GM19239 (cell line): Measurements from ENCODE around the gene KIF16B.
"Not testable (repeated sequence)": the region's sequence is repeated elsewhere in the genome, so short reads cannot be mapped to it uniquely, and the experiment has no call there.

ENCODE experiments used
- DNase-seq: peaks from one replicate; pipeline ENCODE4 v3.0.0; 2011; ENCODE audit warnings: low spot score; ENCODE audit not compliant: insufficient read length
- FAIRE-seq: peaks from 2 replicates; lab custom pipeline; 2011; peaks lifted over from hg19 to GRCh38; lab: Jason Lieb, UNC

KIF16B gene

DNA sequence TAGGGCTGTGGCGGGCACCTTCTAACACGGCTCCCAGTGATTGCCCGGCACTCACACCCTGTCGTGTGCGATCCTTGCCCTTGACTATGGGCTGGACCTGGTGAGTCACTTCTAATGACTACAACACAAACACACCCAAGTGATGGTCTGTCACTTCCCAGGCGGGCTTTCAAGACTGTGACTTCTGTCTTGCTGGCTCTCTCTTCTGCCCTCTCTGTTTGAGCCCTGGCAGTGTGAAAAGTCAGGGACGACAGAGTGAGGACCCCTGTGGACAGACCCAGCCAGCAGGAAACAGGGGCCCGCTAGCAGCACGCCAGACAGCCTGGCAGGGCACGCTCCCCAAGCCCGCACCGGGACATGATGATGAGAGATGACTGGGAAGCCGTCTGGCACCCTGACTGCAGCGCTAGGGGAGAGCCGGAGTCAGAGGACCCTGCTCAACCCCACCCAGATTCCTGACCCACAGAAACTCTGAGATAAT is 43.0 kb downstream of the KIF16B start:
- no peak for DNase-seq
- no peak for FAIRE-seq

DNA sequence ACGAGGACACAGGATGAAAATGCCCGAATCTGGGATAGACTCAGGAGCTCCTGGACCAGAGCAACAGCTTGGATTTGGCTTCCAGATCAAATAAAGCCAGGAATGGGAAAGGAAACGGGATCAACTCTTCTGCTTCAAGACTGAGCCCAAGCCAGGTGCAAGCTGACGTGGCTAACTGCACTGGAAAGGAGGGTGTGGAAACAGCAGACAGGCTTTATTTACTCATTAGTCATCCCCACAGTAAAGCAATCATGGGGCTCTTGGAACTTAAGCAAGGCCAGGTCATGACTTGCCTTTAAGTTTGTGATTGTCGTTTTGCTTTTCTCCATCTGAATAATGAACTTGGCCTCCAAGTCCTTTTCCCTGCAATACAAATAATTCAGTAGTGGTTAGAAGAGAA is 45.2 kb downstream of the KIF16B start:
- no peak for FAIRE-seq
- no peak for DNase-seq

DNA sequence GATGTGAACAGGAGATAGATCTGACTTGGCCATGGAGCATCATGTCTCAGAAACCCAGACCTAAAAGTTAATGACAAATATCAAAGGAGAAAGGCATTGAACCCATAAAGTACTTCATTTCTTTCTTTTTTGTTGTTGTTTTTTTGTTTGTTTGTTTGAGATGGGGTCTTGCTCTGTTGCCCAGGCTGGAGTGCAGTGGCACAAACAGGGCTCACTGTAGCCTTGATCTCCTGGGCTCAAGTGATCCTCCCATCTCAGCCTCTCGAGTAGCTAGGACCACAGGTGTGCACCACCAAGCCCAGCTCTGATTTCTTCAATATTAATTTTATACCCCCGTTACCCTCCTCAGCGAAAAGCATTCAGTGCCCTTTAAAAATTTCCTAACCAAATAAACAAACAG is 45.8 kb downstream of the KIF16B start:
- no peak for DNase-seq
- no peak for FAIRE-seq

DNA sequence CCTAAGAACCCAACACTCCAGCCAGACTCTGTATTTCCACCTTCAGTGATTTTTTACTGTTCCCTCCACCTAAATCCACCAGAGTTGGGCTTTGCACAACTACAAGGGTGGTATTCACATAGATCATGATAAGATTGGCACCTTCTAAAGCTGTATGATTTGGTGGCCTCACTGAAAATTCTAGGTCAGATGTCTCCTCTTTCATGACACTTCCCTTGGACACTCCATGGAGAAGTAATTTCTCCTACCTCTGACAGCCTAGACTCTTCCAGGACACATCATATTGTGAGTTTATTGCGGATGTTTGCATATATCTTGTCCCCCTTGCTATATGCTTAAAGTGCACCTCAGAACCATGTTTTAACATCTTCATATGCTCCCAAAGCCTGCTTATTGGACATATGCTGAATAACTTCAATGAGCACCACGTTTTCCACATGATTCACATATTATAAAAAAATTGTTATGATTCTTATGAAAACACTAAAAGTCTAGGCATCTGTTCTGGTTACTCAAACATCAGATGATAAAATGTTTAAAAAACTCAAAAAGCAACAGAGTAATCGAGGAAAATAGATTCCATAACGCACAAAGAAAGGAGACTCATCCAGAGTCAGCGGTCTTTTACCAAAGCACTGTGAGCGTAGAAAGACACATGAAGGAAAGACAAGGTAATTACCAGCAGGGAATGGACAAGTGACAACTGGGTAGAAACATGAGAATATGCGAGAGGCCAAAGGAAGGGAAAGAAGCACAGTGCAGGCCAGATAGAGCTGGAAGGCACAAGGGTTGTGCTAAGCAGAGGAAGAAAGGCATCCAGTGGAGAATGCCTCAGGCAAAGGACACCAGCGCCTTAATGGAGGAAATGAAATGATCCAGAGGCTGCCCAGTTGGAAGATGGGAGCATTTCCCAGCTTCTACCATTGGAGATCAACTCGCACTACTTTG is 46.5 kb downstream of the KIF16B start:
- no peak for FAIRE-seq

DNA sequence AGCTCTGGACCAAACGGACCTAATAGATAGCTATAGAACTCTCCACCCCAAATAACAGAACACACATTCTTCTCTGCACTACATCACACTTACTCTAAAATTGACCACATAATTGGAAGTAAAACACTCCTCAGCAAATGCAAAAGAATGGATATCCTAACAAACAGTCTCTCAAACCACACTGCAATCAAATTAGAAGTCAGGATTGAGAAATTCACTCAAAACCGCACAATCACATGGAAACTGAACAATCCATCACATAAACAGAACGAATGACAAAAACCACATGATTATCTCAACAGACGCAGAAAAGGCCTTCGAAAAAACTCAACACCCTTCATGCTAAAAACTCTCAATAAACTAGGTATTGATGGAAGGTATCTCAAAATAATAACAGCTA is 50.6 kb downstream of the KIF16B start:
- not testable (repeated sequence) for DNase-seq, FAIRE-seq

More for the DNA sequence above, 46.5 kb downstream of the KIF16B start:
- no peak for DNase-seq

DNA sequence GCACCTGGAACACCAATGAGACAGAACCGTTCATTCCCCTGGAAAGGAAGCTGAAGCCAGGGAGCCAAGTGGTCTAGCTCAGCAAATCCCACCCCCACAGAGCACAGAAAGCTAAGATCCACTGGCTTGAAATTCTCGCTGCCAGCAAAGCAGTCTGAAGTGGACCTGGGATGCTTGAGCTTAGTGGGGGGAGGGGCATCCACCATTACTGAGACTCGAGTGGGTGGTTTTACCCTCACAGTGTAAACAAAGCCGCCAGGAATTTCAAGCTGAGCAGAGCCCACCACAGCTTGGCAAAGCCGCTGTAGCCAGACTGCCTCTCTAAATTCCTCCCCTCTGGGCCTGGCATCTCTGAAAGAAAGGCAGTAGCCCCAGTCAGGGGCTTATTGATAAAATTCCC is 53.1 kb downstream of the KIF16B start:
- no peak for FAIRE-seq
- no peak for DNase-seq

DNA sequence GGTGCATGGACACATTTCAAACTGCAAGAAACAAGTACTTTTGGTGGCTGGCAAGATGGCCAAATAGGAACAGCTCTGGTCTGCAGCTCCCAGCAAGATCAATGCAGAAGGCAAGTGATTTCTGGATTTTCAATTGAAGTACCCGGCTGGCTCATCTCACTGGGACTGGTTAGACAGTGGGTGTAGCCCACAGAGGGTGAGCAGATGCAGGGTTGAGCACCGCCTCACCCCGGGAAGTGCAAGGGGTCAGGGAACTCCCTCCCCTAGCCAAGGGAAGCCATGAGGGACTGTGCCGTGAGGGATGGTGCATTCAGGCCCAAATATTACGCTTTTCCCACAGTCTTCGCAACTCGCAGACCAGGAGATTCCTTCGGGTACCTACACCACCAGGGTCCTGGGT is 53.6 kb downstream of the KIF16B start:
- FAIRE-seq, DNase-seq: not testable (repeated sequence)

DNA sequence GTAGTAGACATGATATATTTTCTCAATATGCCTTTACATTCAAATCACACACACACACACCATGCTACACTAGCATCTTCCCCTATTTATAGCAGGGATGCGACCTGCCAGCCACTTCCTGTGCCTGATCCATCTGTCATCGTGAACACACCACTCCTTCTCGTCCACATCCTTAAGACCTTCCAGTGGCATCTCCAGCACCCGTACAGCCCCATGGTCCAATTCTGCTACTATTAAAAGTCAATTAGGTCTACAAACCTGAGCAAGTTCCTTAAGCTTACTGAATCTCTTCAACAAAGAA is 54.5 kb downstream of the KIF16B start:
- FAIRE-seq: no peak

DNA sequence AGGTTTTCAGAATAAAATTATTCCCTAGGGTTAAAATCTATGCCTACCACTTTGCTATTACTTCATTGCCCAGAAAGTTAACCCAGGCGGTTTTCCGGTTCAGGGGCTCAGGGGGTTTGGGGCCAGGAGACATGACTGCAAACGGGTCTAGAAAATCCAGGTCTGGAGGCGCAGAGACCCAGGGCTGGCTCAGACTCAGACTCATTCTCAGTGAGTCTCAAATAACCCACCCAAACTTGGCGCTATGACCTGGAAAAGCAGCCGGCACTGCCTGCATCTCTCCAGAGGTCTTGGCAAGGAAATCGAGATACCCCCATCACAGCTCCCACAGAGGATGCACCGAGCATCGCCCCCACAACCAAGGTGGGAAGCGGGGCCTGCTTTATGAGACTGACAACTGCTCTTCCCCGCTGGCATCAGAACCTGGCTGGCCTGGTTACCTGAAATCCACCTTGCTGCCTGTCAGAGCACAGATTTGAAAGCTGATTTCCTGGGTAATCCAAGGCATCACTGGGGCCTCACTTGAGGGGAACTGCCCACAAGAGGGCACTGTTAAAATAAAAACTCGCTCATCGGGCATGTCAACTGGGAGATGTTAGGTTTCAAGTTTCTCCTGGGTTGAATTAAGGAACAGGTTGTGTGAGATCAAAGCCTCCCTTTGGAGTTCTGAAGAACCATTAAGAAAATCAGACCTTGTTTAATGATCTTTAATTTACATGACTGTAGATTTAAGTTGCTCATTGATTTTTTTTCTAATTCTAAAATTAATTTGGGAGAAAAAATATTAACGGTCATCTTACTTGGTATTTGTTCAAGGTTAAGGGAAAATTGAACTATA is 55.1 kb downstream of the KIF16B start:
- DNase-seq: peak; percentile 18
- peak; percentile 37 for FAIRE-seq

More for the DNA sequence above, 54.5 kb downstream of the KIF16B start:
- no peak for DNase-seq

DNA sequence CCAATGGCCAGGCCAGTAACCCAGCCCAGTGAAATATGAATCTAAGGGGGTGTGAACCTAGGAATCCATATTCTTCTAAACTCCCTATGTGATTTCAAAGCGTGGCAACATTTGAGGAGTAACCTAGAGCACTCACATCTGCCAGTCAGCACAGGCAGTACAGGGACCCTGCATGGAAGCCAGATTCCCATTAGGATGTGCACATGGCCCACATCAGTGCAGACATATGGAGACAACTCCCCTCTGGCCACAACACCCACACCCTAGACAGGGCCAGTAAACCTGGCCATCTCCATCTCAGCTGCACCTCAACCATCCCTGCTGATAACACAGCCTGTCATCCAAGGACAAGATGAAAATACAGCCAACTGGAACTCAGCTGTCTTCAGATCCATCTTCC is 56.5 kb downstream of the KIF16B start:
- FAIRE-seq (no peak), DNase-seq (no peak)

DNA sequence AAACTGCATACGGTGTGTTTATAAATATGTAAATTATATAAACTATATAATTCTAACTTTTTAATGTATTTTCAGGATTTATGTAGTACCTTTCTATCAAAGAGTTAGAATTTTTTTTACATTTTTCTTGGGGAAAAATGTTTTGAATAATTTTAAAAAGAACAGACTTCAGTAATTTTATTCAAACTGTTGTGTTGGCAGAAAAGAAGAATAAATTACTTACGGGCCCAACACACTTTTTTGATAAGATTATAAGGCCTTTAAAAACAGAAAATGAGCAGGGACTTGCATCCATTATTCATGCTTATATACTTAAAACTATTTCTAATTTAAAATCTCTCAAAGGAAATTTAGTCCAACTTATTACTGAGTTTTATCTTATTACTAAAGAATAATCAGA is 58.2 kb downstream of the KIF16B start:
- FAIRE-seq (no peak), DNase-seq (no peak)

DNA sequence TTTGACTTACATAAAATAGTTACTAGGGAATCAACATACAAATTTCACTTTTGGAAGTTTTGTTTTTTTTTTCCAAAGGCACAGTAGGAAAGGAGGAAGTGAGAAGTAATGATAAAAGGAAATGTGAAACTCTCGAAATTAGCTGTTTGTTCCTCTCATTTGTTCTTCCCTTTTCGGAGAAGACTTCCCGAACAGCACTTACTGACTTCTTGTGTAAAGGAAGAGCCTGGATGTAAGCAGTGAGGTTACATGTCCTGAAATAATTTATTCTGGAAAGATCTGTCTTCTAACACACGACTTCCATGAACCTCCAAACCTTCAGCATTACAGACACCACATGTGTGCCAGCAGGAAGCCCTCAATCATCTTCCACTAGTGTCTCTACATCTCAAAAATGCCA is 59.1 kb downstream of the KIF16B start:
- DNase-seq (no peak), FAIRE-seq (no peak)

DNA sequence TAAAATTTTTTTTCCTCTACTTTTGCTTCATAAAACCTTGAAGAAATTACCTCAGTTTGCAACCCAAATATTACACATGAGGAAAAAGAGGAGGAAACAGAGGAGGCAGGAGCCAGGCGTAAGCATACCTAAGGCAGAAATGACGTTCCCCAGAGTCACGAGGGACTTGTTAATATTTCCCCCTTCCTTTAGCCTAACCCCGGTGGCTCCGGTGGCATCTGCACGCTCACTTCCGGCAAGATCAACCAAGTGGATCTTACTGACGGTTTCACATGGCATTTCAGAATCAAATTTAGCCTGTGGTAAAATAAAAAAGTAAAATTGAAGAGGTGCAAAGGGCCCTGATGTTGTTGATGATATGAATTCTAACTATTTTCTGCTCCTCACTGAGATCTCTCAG is 67.4 kb downstream of the KIF16B start:
- FAIRE-seq (no peak), DNase-seq (no peak)

DNA sequence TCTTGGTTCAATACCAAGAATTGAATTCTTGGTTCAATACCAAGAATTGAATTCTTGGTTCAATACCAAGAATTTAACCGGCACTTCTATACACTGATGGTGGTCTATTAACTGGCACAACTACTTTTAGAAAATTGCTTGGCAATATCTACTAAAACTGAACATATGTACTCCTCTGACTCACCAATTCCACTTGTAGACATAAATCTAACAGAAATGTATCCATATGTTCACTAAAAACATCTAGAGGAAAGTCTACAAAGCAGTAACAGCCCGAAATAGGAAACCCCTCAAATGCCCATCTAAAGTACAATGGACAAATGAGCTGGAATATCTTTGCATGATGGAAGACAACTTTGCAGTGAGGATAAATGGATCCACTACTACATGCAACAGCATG is 71.9 kb downstream of the KIF16B start:
- DNase-seq: no peak
- no peak for FAIRE-seq

DNA sequence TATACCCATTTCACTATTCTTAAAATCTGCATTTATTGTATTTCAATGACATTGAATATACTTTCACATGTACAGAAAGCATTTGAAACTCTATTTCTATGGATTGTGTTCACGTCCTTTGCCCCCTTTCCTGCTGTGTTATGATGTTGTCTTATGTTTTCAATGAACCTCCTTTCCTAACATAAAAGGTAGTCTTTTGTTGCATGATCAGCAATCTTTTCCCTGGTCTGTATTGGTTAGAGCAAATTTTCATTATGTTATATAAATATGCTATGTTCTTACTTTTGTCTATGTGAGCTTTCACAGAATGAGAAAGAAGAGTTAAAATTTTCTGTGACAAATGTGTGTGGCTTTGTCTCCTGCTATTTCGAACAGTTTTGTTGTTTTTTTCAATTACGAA is 73.1 kb downstream of the KIF16B start:
- DNase-seq (no peak), FAIRE-seq (no peak)

DNA sequence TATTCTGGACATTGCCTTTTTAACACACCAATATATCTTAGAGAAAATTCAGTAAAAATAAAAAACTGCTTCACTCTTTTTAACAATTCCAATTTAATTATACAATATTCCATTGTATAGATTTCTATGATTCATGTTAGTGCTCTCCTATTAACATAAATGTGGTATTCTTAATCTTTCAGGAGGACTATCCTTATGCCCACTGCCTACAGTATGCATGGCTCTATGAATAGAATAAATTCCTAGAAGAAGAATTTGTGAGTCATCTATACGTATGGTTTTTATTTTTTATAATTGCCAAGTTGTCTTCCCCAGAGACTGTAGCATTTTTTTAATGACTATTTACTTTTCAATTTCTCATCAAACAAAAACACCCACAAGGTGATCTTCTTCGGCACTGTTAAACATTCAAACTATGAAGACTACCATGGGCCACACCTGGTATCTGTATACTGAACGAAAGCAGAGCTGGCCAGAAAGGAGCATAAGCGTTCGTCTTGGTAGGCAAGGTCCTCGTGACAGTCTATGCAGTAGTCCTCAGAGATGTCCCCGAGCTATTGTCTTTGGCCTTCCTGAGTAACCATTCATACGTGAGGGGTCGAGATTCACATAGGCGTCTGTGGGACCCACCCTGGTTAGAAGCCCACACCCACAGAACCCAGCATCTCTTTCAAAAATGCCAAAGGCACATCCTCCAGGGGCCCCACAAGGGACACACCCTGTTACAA is 74.6 kb downstream of the KIF16B start:
- DNase-seq: no peak
- no peak for FAIRE-seq

DNA sequence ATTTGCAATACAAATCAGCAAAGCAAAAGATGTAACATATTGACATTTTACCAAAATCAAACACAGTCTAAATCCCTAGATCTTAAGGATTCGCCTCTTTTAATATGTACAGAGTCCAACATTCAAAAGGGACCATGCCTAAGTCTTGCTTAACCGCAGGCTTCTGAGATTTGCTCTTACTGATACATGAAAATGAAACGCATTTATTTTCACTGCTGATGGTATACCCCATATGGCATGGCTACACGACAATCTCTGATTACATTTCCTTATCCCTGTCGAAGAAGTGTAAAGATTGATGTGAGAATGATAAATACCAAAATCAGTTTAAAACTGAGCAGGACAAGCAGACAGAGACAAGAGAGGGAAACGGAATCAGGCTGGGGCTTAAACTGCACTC is 75.4 kb downstream of the KIF16B start:
- no peak for FAIRE-seq
- DNase-seq: no peak

DNA sequence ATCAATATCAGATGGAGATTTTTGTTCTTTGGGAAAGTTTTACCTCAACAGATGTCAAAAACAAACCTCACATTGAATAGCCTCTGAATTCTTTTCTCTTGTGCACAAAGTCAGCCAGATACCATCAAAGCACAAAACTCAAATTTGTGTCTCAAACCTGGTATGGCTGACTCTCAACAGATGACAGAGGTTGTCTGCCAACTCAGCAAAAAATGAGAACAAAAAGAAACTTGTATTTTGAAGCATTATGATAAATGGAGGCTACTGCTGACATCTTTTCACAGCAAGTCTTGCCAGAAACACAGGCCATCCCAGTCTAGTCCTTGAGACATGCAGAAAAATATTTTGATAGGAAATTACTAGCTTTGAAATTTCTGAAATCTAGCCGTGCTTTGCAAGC is 79.8 kb downstream of the KIF16B start:
- no peak for FAIRE-seq
- no peak for DNase-seq

DNA sequence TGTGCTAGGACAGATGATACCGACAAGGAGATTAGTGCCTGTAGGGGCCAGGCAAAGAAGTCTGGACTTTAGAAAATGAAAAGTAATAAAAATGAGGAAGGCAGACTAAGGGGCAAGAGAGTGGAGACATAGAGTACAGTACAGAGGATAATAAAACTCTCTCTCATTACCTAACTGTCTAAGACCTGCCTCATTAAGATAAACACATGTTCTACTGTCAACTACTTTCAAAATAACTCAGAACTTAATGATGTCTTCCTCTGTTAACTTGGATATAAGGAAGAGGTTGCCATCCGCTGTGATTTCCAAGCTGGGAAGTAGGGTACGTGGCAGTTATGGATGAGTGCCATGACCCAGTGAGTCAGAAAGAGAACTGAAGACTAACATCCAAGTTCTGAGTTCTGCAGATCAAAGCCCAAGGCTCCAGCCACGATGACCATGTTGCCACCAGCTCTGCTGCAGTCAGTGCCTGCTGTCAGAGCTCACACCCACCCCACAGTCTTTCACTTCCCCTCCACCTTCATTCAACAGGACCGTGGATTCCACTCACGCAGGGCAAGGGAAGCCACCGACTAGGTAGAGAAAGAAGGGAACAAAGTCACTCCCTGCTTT is 81.8 kb downstream of the KIF16B start:
- no peak for DNase-seq
- no peak for FAIRE-seq

DNA sequence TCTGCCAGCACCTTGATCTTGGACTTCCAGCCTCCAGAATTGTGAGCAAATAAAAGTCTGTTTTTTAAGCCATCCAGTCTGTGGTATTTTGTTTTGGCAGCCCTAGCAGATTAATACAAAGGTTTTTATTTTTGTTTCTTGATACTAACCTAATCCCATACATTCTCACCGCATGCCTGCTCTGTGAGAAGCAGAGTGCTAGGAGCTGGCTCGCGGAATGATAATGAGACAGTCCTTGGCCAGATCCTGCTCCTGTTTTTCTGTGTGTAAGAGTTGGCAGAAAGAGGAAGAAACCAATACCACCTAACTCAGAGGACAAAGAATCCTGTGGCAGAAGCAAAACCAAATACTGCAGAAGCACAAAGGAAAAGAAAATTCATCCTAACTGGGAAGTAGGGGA is 82.6 kb downstream of the KIF16B start:
- FAIRE-seq: no peak

More for the DNA sequence above, 82.6 kb downstream of the KIF16B start:
- no peak for DNase-seq
